ENCODE results near the gene PLPPR3. TPM values are rescaled to one million over a fixed set of nuclear protein-coding genes. Genes with fewer than 3 reads are reported as not detected.

The PLPPR3 gene
- total RNA-seq, 2 donors from 2014 or later = 0.27 to 20.3 TPM

GRCh38 chr19:863315-863620, 41.5 kb upstream of the PLPPR3 start:
- TF ChIP-seq POLR2A (IDR thresholded peaks at IDR 0.05) (no peak), POLR2AphosphoS5 (IDR thresholded peaks at IDR 0.05) (no peak)
- TF ChIP-seq, protein P1, sequence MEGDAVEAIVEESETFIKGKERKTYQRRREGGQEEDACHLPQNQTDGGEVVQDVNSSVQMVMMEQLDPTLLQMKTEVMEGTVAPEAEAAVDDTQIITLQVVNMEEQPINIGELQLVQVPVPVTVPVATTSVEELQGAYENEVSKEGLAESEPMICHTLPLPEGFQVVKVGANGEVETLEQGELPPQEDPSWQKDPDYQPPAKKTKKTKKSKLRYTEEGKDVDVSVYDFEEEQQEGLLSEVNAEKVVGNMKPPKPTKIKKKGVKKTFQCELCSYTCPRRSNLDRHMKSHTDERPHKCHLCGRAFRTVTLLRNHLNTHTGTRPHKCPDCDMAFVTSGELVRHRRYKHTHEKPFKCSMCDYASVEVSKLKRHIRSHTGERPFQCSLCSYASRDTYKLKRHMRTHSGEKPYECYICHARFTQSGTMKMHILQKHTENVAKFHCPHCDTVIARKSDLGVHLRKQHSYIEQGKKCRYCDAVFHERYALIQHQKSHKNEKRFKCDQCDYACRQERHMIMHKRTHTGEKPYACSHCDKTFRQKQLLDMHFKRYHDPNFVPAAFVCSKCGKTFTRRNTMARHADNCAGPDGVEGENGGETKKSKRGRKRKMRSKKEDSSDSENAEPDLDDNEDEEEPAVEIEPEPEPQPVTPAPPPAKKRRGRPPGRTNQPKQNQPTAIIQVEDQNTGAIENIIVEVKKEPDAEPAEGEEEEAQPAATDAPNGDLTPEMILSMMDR (IDR thresholded peaks at IDR 0.05) = no peak
- Histone ChIP-seq H3K36me3 (no peaks in the 10 kb centered on the region), H3K27me3 (replicated peaks; ENCODE audit: insufficient read depth) (no peaks in the 10 kb centered on the region), H3K9me3 (no peaks in the 10 kb centered on the region), H3K27ac (no peak overlapping the region), H3K4me1 (replicated peaks) (no peaks in the 10 kb centered on the region), H3K4me3 (no peak overlapping the region)
- WGBS = 83% methylated on average over 7 of the region's 7 CpGs
- DNase-seq (ENCODE audit: low spot score) = no peak
- intact Hi-C loops (cut with DNase I) = loop anchor here (2.0 kb wide), 1 partner anchor 58 kb away; no protein-coding TSS in a partner anchor

GRCh38 chr19:862581-863314, 41.0 kb upstream of the PLPPR3 start:
- no peak overlapping the region for H3K27ac ChIP-seq

DNA sequence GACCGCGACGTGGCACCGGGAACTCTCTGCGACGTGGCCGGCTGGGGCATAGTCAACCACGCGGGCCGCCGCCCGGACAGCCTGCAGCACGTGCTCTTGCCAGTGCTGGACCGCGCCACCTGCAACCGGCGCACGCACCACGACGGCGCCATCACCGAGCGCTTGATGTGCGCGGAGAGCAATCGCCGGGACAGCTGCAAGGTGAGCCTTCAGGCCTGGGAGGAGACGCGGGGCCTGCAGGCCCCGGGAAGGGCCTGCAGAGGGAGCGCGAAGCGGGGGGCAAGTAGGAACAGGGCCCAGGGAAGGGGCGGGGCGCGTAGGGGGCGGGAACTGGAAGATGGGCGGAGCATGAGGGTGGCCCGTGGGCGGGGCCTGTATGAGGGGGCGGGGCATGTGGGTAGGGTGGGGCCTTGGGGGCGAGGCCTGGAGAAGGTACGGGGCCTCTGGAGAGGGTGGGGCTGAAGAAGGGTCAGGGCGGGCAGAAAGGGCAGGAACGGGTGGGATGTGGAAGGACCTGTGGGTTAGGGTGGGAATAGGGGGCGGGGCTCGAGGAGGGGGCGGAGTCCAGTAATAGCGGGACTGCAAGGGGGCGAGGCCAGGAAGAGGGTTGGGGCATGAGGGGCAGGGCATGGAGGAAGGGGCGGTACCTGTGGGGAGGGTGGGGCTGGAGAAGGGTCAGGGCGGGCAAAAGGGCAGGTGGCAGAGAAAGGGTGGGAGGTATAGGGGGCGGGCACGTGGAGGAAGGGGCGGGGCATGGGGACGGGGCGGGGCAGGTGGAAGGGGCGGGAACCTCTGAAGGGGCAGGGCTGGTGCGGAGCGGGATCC, 40.2 kb upstream of the PLPPR3 start:
- Histone ChIP-seq H3K27ac (no peak overlapping the region), H3K36me3 (no peaks in the 10 kb centered on the region), H3K4me3 (no peak overlapping the region), H3K27me3 (replicated peaks; ENCODE audit: insufficient read depth) (no peaks in the 10 kb centered on the region), H3K9me3 (no peaks in the 10 kb centered on the region), H3K4me1 (replicated peaks) (no peaks in the 10 kb centered on the region)
- intact Hi-C loops (cut with DNase I) = loop anchor here (2.0 kb wide), 1 partner anchor 59 kb away; no protein-coding TSS in a partner anchor
- no peak for TF ChIP-seq POLR2AphosphoS5 (IDR thresholded peaks at IDR 0.05)
- no peak for TF ChIP-seq POLR2A (IDR thresholded peaks at IDR 0.05)
- TF ChIP-seq, protein P1 (IDR thresholded peaks at IDR 0.05) = no peak
- DNase-seq (ENCODE audit: low spot score) = no peak
- 19% methylated on average over 59 of the region's 60 CpGs for WGBS

More at GRCh38 chr19:862581-863314, 41.0 kb upstream of the PLPPR3 start:
- H3K27me3 ChIP-seq (replicated peaks; ENCODE audit: insufficient read depth) = no peaks in the 10 kb centered on the region
- H3K4me3 ChIP-seq = no peak overlapping the region
- TF ChIP-seq POLR2AphosphoS5 (IDR thresholded peaks at IDR 0.05) (no peak), POLR2A (IDR thresholded peaks at IDR 0.05) (no peak)
- TF ChIP-seq, protein P1 (IDR thresholded peaks at IDR 0.05) = no peak
- 22% methylated on average over 46 of the region's 48 CpGs for WGBS
- DNase-seq (ENCODE audit: low spot score) = no peak
- no peaks in the 10 kb centered on the region for H3K9me3 ChIP-seq
- intact Hi-C loops (cut with DNase I) = loop anchor here (2.0 kb wide), 1 partner anchor 58 kb away; no protein-coding TSS in a partner anchor
- H3K4me1 ChIP-seq (replicated peaks) = no peaks in the 10 kb centered on the region
- no peaks in the 10 kb centered on the region for H3K36me3 ChIP-seq

GRCh38 chr19:861141-861755, 39.5 kb upstream of the PLPPR3 start:
- H3K27ac ChIP-seq = no peak overlapping the region
- no peaks in the 10 kb centered on the region for H3K27me3 ChIP-seq (replicated peaks; ENCODE audit: insufficient read depth)
- WGBS = 49% methylated on average over 23 of the region's 35 CpGs
- no peak for DNase-seq (ENCODE audit: low spot score)
- H3K4me3 ChIP-seq = no peak overlapping the region
- intact Hi-C loops (cut with DNase I) = no loop called here
- H3K36me3 ChIP-seq = no peaks in the 10 kb centered on the region
- H3K9me3 ChIP-seq = no peaks in the 10 kb centered on the region
- H3K4me1 ChIP-seq (replicated peaks) = no peaks in the 10 kb centered on the region
- TF ChIP-seq POLR2AphosphoS5 (IDR thresholded peaks at IDR 0.05) (no peak), POLR2A (IDR thresholded peaks at IDR 0.05) (no peak)
- TF ChIP-seq, protein P1 (IDR thresholded peaks at IDR 0.05) = no peak
